Left lung (tissue), 10 donors: Measurements from ENCODE around the gene GPLD1. TPM values are rescaled to one million over a fixed set of nuclear protein-coding genes. Genes with fewer than 3 reads are reported as not detected.
"Not testable (repeated sequence)": the region's sequence is repeated elsewhere in the genome, so short reads cannot be mapped to it uniquely, and the experiment has no call there.

Experiments used
- ATAC-seq: fragments of 200-7000 bp; cut with Tn5 transposase; one replicate; pipeline ENCODE4 v1.9.1; 2020; ENCODE audit warnings: moderate library complexity
- DNase-seq, 4 donors: peaks; one replicate each; pipeline ENCODE4 v3.0.0-alpha.2; 2013 to 2020
- H3K27ac ChIP-seq, 2 donors: fragments of 200-600 bp; sonication (generic) in 1 of 2; one replicate each; pipeline versions ENCODE4 v1.5.0 to v1.8.0; 2020 to 2021
- H3K27me3 ChIP-seq, 2 donors: fragments of 200-600 bp; sonication (generic) in 1 of 2; one replicate each; pipeline versions ENCODE4 v1.5.0 to v1.8.0; 2020 to 2021
- H3K36me3 ChIP-seq, 2 donors: fragments of 200-600 bp; sonication (generic) in 1 of 2; one replicate each; pipeline versions ENCODE4 v1.5.0 to v1.8.0; 2020 to 2021
- H3K4me1 ChIP-seq, 2 donors: fragments of 200-600 bp; one replicate each; pipeline ENCODE4 v1.8.0; 2021
- H3K4me3 ChIP-seq, 2 donors: fragments of 200-600 bp; sonication (generic) in 1 of 2; one replicate each; pipeline versions ENCODE4 v1.5.0 to v1.8.0; 2020 to 2021; ENCODE audit warnings: mild to moderate bottlenecking in 1 of 2
- H3K9me3 ChIP-seq, 2 donors: fragments of 200-600 bp; sonication (generic) in 1 of 2; one replicate each; pipeline versions ENCODE4 v1.5.0 to v1.8.0; 2020 to 2021
- intact Hi-C, 2 donors: fragments of 100-400 bp; cut with DNase I; formaldehyde crosslinking; loops; one replicate each; pipeline versions ENCODE4 v1.11.2 to v1.14.2; 2022
- polyA plus RNA-seq, 6 donors: library from polyadenylated mRNA; unstranded; fragments of 120-200 nt; gene quantifications; one replicate each; pipeline ENCODE4 v1.2.1, GENCODE V29; 2013; ENCODE audit not compliant: insufficient read length in 6 of 6
- total RNA-seq, 2 donors: library from RNA; stranded (reverse); fragmentation: NEBNext Ultra II Directional; extraction: Animal tissue kit (Norgen Biotek cat#: 25700); gene quantifications; one replicate each; pipeline ENCODE4 v1.2.1, GENCODE V29; 2021
- TF ChIP-seq, protein P1 (sequence below), 2 donors: fragments of 200-600 bp; sonication (generic) in 1 of 2; IDR thresholded peaks; one replicate each; pipeline versions ENCODE4 v1.5.0 to v1.8.0; 2021; ENCODE audit warnings: antibody characterized with exemption in 2 of 2
- donor health status: DM: no; HTN: yes; CAD: no.
- donor health status: DM: no; HTN: no; CAD: no.

Gene GPLD1
- total and polyA plus RNA-seq, 8 donors: 1.7 to 3.8 (median 3.0) TPM

DNA sequence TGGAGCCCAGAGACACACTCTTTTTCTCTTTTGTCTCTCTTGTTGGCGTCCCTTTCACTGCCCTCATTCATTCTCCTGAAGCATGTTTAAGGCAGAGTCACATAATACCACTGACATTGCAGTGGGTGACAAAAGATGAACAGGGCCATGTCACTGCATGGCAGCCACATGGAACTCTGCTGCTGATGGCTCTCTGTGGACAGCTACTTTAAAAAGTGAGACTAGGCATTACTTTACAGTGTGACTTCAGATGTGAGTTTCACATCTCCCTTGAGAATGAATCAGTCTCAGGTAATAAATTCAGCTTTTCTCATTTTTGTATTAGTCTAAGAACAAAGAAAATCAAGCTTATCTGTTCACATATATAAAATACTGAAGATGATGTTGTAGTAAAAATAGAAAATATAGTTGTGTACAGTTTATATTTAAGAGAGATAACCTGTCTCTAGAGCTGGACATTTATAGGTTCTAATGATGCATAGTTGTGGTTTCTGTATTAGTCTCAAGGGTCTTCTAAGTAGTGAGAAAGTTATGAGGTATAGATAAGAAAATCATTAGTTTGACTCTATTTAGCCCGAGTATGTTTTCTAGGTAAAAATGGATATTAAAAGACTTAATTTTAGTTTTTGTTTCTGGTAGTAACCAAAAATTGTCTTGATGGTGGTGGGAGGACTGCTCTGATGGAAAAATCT lies 80.5 kb downstream of the GPLD1 start:
- no peak for DNase-seq
- intact Hi-C loops: no loop called here
- no peaks in the 10 kb centered on the region for H3K27me3 ChIP-seq
- TF ChIP-seq, protein P1, sequence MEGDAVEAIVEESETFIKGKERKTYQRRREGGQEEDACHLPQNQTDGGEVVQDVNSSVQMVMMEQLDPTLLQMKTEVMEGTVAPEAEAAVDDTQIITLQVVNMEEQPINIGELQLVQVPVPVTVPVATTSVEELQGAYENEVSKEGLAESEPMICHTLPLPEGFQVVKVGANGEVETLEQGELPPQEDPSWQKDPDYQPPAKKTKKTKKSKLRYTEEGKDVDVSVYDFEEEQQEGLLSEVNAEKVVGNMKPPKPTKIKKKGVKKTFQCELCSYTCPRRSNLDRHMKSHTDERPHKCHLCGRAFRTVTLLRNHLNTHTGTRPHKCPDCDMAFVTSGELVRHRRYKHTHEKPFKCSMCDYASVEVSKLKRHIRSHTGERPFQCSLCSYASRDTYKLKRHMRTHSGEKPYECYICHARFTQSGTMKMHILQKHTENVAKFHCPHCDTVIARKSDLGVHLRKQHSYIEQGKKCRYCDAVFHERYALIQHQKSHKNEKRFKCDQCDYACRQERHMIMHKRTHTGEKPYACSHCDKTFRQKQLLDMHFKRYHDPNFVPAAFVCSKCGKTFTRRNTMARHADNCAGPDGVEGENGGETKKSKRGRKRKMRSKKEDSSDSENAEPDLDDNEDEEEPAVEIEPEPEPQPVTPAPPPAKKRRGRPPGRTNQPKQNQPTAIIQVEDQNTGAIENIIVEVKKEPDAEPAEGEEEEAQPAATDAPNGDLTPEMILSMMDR (IDR thresholded peaks at IDR 0.05): no peak
- H3K9me3 ChIP-seq: no peaks in the 10 kb centered on the region
- peaks cover 0 to 7% of the 10 kb centered on the region in 2 donors for H3K4me1 ChIP-seq
- ATAC-seq: no peak
- no peak overlapping the region for H3K27ac ChIP-seq
- H3K4me3 ChIP-seq: no peak overlapping the region
- peaks cover 0 to 59% of the 10 kb centered on the region in 2 donors for H3K36me3 ChIP-seq

DNA sequence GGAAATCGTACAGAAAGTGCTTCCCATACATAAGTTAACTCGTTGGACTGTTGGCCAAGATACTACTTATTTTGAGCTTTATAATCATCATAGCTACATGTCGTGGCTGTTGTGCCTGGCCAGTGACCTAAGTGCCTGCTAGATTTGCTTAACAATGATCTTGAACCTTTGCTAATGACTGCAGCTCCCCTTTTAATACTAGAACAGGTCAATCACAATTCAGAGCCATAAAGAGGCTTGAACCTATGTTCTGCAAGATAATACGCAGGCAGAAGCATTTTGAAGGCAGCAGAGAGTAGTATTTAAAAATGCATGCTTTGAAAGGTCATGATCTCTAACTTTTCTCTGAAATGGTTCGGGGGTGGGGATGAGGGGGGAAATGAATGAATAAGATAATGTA lies 84.1 kb downstream of the GPLD1 start:
- ATAC-seq (no peak), DNase-seq (no peak)
- Histone ChIP-seq H3K27me3 (peaks cover 0 to 7% of the 10 kb centered on the region in 2 donors), H3K4me3 (no peak overlapping the region), H3K9me3 (no peaks in the 10 kb centered on the region), H3K27ac (no peak overlapping the region), H3K4me1 (peaks cover 0 to 20% of the 10 kb centered on the region in 2 donors), H3K36me3 (peaks cover 0 to 25% of the 10 kb centered on the region in 2 donors)
- intact Hi-C loops: no loop called here
- TF ChIP-seq, protein P1 (IDR thresholded peaks at IDR 0.05): no peak

DNA sequence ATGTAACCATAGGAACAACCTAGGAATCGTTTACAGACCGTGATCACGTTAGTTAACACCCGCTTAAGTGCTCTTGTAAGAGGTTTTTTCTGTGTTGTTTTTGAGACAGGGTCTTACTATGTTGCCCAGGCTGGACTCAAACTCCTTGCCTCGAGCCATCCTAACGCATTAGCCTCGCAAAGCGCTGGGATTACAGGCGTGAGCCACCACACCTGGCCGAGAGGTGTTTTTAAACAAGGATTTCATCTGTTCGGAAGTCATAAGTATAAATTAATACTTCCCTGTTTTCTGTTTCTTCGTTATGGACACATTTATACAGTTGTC lies 85.9 kb downstream of the GPLD1 start:
- H3K27ac ChIP-seq: peak overlapping the region in 1 of 2 donors; percentile 77
- peaks cover 0 to 20% of the 10 kb centered on the region in 2 donors for H3K4me1 ChIP-seq
- ATAC-seq (no peak), DNase-seq (no peak)
- no peaks in the 10 kb centered on the region for H3K9me3 ChIP-seq
- H3K27me3 ChIP-seq: peaks cover 0 to 18% of the 10 kb centered on the region in 2 donors
- intact Hi-C loops: no loop called here
- H3K36me3 ChIP-seq: peaks cover 0 to 13% of the 10 kb centered on the region in 2 donors
- H3K4me3 ChIP-seq: peak overlapping the region; percentile 94 to 95
- TF ChIP-seq, protein P1 (IDR thresholded peaks at IDR 0.05): no peak

DNA sequence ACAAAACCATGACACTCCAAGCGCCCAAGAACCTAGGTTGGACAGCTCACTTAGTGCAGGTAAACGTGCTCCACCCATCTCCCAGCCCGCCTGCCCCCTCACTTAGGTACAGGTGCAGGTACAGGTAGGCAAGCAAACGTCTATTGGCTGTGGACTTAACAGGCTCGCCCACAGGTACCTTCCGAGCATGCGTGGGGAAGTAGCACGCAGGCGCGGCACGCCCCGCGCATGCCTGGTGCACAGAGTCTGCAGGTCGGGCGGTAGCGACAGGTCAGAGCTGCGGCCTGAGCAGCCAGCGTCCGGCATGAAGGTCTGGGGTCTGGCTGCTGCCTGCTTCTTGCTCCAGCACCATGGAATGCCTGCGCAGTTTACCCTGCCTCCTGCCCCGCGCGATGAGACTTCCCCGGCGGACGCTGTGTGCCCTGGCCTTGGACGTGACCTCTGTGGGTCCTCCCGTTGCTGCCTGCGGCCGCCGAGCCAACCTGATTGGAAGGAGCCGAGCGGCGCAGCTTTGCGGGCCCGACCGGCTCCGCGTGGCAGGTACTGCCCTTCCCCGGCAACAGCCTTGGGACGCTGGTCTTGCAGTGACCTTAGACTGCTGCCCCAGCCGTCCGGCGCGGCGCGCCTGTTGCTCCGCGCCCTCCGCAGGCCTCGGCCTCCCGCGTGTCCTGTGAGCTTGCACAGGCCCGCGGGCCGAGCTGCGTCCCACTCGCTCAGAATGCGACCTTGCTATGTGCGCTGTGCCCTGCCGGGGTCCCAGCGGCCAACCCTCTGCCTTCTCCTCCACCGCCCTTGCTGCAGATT lies 86.5 kb downstream of the GPLD1 start, which contains the start of gene MRS2:
Gene MRS2 (plus strand): TSS at position 240 of the 804 bp plus-strand sequence. CDS start 111 bp downstream, at position 351.
- ATAC-seq: peak; percentile 98
- peak; percentile 63 to 96 (median 91) for DNase-seq
- intact Hi-C loops: no loop called here
- TF ChIP-seq, protein P1 (IDR thresholded peaks at IDR 0.05): no peak
- peak within 1 kb of the TSS; percentile 94 to 95 for H3K4me3 ChIP-seq
- peaks cover 0 to 13% of the 10 kb centered on the region in 2 donors for H3K36me3 ChIP-seq
- H3K9me3 ChIP-seq: no peaks in the 10 kb centered on the region
- peaks cover 0 to 20% of the 10 kb centered on the region in 2 donors for H3K27me3 ChIP-seq
- H3K27ac ChIP-seq: peak within 1 kb of the TSS; percentile 37 to 77
- H3K4me1 ChIP-seq: peaks cover 0 to 20% of the 10 kb centered on the region in 2 donors

DNA sequence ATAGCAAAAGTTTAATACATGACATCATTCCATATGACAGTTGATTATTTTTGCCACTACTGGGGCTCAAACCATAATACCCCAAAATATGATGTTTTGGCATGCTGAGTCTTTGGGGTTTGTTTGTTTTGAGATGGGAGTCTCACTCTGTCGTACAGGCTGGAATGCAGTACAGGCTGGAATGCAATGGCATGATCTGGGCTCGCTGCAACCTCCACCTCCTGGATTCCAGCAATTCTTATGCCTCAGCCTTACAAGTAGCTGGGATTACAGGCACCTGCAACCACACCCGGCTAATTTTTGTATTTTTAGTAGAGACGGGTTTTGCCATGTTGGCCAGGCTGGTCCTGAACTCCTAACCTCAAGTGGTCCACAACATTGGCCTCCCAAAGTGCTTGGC lies 87.9 kb downstream of the GPLD1 start:
- Histone ChIP-seq H3K27me3 (peaks cover 0 to 24% of the 10 kb centered on the region in 2 donors), H3K27ac (no peak overlapping the region), H3K4me3 (no peak overlapping the region), H3K36me3 (peaks cover 0 to 9% of the 10 kb centered on the region in 2 donors), H3K4me1 (peaks cover 0 to 20% of the 10 kb centered on the region in 2 donors), H3K9me3 (no peaks in the 10 kb centered on the region)
- ATAC-seq (no peak), DNase-seq (no peak)
- intact Hi-C loops: no loop called here
- TF ChIP-seq, protein P1 (IDR thresholded peaks at IDR 0.05): no peak

DNA sequence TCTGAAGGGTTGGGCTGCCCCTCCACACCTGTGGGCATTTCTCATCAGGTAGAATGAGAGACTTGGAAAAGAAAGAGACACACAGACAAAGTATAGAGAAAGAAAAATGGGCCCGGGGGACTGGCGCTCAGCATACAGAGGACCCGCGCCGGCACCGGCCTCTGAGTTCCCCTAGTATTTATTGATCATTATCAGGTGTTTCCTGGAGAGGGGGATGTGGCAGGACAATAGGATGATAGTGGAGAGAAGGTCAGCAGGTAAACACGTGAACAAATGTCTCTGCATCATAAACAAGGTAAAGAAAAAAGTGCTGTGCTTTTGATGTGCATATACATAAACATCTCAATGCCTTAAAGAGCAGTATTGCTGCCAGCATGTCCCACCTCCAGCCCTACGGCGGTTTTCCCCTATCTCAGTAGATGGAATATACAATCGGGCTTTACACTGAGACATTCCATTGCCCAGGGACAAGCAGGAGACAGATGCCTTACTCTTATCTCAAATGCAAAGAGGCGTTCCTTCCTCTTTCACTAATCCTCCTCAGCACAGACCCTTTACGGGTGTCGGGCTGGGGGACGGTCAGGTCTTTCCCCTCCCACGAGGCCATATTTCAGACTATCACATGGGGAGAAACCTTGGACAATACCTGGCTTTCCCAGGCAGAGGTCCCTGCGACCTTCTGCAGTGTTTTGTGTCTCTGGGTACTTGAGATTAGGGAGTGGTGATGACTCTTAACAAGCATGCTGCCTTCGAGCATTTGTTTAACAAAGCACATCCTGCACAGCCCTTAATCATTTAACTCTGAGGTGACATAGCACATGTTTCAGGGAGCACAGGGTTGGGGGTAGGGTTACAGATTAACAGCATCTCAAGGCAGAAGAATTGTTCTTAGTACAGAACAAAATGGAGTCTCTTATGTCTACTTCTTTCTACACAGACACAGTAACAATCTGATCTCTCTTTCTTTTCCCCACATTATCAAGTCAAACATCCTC lies 89.0 kb downstream of the GPLD1 start:
- DNase-seq, H3K4me3 ChIP-seq, ATAC-seq, H3K27ac ChIP-seq, H3K9me3 ChIP-seq, intact Hi-C loops, H3K36me3 ChIP-seq: not testable (repeated sequence)
- Histone ChIP-seq H3K27me3 (peaks cover 0 to 24% of the 10 kb centered on the region in 2 donors), H3K4me1 (peaks cover 0 to 20% of the 10 kb centered on the region in 2 donors)
